COLO829 (cell line): ENCODE results near the gene CKLF.

Experiments
- DNase-seq: peaks from one replicate; pipeline ENCODE4 v3.0.0; 2012; ENCODE audit warnings: low spot score

The CKLF gene

GRCh38 chr16:66517586-66518263 lies 34.7 kb upstream of the CKLF start:
- DNase-seq: no peak

- no peak for DNase-seq
Measured at GRCh38 chr16:66519482-66520373, 32.6 kb upstream of the CKLF start.

- DNase-seq: no peak
Measured at GRCh38 chr16:66520406-66521170, 31.8 kb upstream of the CKLF start.

- DNase-seq: no peak
Measured at GRCh38 chr16:66521252-66521713, 31.1 kb upstream of the CKLF start.

GRCh38 chr16:66521951-66522771 lies 30.2 kb upstream of the CKLF start:
- no peak for DNase-seq

GRCh38 chr16:66522816-66523590 lies 29.4 kb upstream of the CKLF start:
- no peak for DNase-seq

DNA sequence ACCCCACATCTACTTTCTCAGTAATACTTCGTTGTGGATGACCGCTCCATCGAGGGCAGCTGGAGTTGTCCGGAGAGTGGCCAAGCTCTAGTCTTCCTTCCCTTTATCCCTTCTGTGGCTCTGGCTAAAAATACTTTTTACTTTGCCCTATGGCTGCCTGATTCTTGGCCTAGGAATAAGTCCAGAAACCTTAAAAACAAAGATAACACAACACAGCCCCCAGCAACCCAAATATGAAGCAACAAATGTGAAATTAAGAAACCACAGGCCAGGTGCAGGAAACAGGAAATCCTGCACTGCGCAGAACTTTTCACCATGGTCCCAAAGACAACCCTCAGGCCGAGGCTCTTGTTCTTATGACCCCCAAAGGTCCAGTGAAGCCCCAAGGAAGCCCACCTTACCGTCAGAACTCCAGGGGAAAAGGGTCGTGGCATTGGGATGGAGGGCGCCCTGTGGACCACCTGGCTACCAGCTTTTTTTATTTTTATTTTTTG lies 28.5 kb upstream of the CKLF start:
- no peak for DNase-seq

DNA sequence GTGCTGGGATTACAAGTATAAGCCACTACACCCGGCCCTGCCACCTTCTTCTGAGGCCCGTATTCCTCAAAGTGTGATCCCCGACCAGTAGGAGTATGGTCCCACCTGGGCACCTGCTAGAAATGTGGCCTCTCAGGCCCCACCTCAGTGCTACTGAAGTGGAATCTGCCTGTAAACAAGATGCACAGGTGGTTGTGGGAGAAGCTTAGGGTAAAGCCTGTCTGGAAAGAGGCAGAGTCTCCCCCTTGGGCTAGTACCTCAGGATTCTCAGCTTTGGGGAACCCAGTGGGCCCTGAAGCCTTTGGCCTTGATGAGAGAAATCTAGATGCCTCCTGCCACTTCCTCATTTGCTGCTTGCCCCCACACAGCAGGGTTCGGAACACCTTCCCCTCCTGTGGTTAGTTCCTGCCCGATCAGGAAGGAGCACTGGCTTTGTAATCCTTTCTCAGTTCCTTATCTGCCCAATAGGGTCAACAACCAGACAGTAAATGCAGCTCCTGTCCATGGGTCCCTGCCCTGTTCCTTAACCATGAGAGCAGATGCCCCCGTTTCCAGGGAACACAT lies 27.7 kb upstream of the CKLF start:
- DNase-seq: no peak

DNA sequence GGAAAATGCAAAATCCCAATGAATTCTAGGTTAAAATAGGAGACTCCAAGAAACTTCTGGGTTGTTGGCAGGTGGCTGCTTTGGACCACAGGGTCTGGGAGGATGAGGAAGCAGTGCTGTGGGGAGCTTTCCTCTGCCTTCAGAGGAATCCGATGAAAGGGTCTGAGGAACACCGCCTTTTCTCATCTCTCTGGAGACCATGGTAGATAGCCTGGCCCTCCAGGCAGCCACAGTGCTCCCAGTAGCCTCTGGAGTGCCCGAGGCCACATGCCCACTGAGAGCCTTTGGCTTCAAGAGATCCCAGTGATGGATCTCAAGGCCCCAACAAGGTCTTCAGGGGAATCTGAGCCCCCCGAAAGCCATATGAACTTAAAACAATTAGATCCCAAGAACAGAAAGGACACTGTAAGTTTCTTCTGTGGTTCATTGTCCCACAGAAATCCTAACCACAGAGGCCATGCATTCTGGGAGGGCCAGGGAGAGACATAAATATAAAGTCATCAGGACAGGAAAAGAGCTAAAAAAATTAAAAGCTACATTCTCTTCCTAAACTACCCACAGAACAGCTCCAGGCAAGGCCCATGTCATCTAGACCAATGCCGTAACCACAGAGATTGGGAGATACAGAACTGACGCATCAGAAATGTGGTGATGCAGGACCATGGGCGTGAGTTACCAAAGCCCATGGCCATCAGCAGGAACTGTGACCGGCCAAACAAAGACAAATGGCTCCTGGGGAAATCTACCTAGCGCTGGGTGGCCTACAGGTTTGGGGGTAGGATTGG lies 26.8 kb upstream of the CKLF start:
- DNase-seq: no peak

DNA sequence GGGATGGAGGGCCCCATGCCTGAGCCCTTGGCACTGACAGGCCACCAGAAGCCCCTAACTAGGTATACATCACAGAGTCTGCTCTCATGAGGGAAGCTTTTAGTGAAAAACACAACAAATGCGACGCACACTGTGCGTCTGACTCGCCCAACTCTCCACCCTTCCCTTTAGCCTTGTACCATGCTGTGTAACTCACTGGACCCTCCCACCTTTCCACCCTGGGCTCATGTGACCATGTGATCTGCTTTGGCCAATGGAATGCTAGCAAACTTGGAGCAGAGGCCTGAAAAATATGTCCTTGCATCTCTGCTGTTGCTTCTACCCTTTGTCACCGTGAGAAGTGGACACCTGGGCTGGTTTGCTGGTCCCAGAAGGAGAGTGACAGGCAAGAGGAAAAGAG lies 24.1 kb upstream of the CKLF start:
- no peak for DNase-seq

DNA sequence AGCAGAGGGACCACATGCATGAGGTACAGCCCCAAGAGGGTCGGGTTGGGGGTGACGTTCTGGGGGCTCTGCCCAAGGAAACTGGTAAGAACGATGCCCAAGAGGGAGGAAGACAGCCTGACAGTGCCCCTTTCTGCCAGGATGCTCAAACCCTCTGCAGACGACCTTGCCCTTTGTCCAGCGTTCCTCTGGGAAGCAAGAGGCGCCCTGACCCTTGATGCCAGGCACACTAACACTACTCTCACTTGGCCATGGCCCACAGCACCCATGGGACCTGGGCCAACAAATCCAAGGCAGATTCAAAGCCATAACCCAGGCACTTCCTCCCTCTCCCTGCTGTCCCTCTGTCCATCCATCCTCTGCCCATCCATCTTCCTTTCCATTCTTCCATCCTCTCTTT lies 22.9 kb upstream of the CKLF start:
- no peak for DNase-seq

- no peak for DNase-seq
Measured at GRCh38 chr16:66534376-66534799, 18.0 kb upstream of the CKLF start.

GRCh38 chr16:66536525-66536924 lies 15.9 kb upstream of the CKLF start:
- DNase-seq: no peak

DNA sequence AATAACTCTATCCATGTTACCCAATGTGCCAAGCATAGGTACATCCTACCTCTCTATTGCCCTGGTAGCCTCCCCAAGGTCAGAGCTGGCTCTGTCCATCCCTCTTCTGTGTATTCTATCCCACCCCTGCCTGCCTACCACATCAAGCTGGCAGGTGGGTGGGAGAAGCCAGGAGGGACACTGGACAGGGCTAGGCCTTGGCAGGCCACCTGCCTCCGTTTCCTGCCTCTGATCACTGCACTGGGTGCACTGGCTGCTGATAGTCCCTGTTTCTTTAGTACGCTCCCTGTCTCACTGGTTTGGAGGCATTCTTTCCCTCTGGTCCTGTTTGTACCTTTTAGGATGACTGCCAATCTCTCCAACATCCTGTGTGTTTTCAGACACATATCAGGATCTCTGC lies 15.1 kb upstream of the CKLF start:
- no peak for DNase-seq

DNA sequence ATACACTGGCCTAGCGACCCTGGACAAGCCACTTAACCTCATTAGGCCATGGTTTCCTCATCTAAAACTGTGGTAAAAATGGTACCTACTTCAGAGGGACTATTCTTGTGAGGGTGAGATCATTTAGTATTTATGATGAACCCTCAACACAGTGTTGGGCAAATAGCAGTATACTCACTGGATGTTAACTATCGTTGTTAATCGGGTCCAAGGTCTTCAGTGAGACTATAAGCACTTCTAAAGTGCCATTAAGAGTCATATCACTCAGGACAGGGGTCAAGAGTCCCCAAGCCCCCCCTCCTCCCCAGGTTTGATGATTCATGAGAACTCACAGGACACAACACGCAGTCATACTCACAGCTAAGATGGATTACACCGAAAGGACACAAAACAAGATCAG lies 13.5 kb upstream of the CKLF start:
- DNase-seq: no peak

- DNase-seq: no peak
Measured at GRCh38 chr16:66539623-66540469, 12.5 kb upstream of the CKLF start.

- no peak for DNase-seq
Measured at GRCh38 chr16:66541388-66542355, 10.7 kb upstream of the CKLF start.
